Lower leg skin (tissue), 3 donors: ENCODE data around the gene MAD1L1.

Source experiments
- CTCF ChIP-seq, 3 donors: fragments of 450-650 bp; IDR thresholded peaks; one replicate each; pipeline ENCODE4 v1.5.1; 2016; ENCODE audit warnings: antibody characterized with exemption in 3 of 3, mild to moderate bottlenecking in 3 of 3, moderate library complexity in 2 of 3
- POLR2A ChIP-seq, 2 donors: fragments of 450-650 bp; IDR thresholded peaks; one replicate each; pipeline ENCODE4 v1.6.1; 2016 to 2017; ENCODE audit warnings: antibody characterized with exemption in 2 of 2, mild to moderate bottlenecking in 1 of 2, moderate library complexity in 1 of 2

GRCh38 chr7:1951600-1951999 is 281.1 kb downstream of the MAD1L1 start:
- TF ChIP-seq POLR2A (IDR thresholded peaks at IDR 0.05) (no peak), CTCF (IDR thresholded peaks at IDR 0.05) (no peak)
